Stimulated activated CD8-positive, alpha-beta memory T cell treated with anti-CD3 and anti-CD28 coated beads, Interleukin-4, amount 100 ng/mL, for 1 hour (primary cell): ENCODE measurements around the gene TMEM86B.
"Not testable (repeated sequence)": the region's sequence is repeated elsewhere in the genome, so short reads cannot be mapped to it uniquely, and the experiment has no call there.

Experiments
- DNase-seq, 2 donors: peaks; one replicate each; pipeline ENCODE4 v3.0.0-alpha.2; 2020; ENCODE audit warnings: low read depth in 2 of 2, low spot score in 1 of 2

TMEM86B gene

DNA sequence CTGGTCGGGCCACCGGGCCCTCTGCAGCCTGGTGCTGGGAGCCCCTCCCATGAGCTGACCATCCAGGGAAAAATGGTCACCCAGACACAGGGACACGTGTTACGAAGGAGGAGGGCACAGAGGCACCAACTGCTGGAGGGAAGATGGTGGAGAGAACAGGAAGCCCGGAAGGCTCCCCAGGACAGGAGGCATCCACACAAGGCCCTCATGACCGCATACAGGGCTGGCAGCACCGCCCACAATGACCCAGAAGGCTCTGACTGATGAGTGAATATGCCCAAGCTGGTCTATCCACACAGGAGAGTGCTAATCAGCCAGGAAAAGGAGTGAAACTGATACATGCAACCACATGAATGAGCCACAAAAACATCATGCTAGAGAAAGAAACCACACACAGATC is 14.0 kb upstream of the TMEM86B start:
- no peak for DNase-seq

DNA sequence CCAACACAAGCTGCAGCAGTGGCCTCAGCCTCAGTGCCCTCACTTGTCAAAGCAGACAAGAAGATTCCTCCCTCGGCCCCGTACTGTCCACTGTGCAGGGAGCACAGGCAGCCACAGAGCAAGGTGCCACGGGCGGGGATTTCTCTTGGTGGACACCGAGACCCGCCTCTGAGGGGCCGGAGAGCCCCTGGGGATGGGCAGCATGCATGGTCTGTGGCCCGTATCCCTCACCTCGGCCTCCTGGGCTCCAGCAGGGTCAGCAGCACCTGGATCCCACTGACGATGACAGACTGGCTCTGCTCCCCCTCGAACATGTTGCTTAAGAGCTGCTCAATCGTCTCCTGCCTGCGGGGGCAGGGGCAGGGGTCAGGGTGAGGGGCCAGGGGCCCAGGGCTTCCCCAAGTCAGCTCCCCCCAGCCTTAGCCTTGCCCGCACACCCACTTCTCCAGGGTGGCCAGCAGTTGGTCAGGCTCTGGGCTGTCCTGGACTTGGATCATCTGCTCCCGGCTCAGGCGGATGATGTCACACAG is 13.4 kb upstream of the TMEM86B start:
- no peak for DNase-seq

DNA sequence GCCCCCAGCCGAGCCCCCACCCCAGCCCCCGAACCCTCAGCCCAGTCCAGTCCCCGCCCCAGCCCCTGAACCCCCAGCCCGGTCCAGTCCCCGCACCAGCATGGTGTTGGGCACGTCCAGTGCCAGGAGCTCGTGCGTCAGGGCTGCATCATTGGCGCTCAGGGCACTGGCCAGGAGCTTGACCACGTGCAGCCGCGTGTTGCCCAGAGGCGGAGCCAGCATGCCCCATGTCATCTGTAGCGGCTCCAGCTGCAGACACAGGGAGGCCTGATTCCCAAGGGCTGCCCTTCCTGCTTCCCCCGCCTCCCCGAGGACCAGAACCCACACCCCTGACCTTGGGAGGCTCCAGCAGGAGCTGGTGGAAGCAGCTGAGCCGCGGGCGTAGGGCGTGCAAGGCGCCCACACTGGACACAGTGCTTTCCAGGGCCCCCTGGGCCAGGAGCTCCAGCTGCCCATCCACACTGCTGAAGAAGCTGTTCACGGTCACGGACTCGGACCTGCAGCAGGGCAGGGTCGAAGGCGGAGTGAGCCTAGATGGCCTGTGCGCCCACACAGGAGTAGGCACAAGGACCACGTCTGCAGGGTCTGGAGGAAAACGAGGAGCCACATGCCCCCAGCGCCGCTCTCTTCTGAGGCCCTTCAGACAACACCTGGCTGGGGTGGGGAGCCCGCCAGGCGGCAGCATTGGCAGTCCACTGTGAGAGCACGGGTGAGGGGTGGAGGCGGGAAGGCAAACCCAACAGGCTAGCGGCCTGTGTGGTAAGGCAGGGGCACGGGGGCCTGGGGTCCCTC is 12.8 kb upstream of the TMEM86B start:
- DNase-seq, result no peak

DNA sequence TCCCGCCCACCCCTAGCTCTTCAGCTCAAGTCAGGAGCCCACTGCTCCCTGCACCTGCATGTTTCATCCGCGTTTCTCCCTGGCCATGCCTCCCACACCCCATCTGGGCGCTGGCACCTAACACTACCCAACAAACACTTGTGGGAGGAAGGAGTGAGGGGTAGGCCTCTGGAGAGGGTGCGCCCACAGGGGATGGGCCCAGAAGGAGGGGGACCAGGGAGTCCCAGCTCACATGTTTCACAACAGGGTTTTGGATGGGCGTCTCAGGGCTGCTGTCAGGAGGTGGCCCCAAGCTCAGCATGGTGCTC is 12.1 kb upstream of the TMEM86B start:
- no peak for DNase-seq

DNA sequence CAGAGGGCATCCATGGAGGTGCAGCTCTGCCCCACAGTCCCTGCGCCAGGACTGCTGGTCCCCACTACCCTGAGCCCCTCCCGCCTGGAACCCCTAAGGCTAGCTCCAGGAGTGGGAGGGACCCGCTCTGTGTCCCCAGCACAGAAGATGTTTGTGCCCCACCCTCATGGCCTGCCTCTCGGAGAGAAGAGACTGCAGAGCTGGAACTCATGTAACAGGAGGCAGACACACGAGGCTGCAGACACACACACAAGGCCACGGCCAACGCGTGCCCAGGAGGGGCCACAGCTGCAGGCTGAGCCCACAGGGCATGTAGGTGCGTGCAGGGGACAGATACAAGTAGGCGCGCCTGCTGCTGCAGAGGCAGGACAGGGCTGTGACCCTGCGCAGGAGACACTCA is 10.4 kb upstream of the TMEM86B start:
- no peak for DNase-seq

DNA sequence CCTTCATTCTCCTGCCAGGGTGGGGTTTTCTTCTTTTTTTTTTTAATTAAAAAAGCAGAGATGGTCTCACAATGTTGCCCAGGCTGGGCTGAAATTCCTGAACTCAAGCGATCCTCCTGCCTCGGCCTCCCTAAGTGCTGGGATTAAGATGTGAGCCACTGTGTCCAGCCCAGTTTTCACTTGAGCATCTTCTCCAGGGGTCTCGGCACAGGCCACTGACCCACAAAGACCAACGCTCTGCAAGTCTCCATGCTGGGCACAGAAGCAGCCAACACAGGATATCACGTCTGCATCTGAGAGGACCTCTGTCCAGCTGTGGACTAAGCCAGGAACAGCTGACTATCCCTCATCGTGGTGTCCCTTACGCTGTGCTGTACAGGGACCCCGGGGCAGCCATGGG is 9.5 kb upstream of the TMEM86B start:
- no peak for DNase-seq

DNA sequence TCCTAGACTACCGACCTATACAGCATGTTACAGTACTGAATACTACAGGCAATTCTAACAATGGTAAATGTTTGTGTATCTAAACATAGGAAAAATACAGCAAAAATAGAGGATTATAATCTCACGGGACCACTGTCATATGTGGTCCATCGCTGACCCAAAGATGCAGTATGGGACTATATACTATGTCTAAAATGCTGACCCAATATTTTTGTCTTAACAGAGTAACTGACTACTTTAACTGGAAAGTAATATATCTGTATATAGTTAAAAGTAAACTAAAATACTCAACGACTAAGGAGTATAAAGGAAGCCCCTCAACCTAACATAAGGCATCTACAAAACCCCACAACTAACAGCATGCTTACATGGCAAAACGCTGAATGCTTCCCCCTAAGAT is 4.4 kb upstream of the TMEM86B start:
- no peak for DNase-seq

DNA sequence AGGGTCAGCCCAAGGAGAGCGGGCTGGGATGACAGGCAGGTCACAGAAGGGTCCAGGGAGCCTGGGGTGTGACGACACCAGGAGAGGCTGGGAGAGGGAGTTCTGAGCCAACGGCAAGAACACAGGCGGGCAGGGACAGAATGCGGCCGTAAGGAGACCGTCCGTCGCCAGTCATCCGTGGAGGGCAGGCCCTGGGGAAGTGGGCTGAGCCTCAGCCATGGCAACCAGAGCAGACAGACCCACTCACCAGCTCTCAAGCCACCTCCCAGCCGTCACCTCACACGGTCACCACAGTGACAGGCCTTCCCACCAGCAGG is 3.7 kb upstream of the TMEM86B start:
- DNase-seq, result no peak

DNA sequence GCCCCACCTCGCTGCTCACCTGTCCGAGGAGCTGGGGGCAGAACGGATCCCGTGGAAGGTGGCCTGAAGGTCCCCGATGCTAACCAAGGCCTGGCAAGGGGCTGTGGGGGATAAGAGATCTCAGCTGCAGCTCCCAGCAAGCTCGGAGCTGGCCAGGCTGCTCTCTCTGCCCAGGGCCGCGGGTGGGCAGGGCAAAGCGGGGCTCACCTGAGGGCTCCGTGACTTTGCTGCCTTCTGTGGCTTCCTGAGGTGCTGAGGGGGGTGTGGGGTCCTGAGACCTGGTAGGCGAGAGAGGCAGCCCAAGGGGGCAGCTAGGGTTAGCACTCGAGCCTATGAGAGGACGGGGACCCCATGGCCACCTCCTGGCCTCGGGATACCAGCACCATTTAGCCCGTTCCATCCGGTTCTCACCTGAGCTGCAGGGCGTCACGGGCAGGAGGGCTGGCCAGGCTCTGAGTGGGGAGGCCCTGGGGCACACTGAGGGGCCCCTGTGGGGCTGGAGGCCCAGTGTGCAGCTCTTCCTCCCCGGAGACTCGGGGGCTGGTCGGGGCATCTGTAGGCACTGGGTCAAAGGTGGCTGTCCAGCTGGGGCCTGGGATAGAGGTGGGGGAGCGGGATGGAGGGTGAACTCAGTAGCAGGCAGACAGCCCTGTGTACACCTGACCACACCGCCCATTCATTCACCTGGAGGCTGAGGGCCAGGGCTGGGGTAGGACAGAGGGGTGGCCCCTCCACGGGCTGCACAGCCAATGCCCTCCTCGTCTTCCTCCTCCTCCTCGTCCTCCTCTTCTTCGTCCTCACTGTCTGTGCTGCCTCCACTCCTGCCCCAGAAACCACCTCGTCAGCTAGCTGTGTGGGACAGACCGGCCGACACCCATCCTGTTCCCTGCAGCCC is 3.1 kb upstream of the TMEM86B start:
- DNase-seq, result no peak

DNA sequence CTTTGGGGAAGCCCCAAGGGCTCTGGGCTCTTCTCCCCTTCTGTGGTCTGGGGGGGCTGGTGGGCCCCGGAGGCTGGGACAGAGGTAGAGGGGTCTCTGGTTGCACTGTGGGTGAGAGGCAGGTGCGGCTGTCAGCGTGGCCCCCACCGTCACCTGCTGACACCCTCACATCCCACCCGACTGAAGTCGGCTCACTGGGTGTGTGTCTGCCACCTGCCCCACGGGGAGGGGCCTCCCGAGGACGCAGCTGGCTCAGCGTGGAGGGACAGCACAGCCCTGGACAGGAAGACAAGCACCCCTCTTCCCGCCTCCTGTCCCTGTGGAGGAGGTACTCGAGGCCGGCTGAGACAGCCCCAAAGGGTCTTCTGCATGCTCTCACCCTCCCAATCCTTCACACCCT is 2.2 kb upstream of the TMEM86B start:
- no peak for DNase-seq

DNA sequence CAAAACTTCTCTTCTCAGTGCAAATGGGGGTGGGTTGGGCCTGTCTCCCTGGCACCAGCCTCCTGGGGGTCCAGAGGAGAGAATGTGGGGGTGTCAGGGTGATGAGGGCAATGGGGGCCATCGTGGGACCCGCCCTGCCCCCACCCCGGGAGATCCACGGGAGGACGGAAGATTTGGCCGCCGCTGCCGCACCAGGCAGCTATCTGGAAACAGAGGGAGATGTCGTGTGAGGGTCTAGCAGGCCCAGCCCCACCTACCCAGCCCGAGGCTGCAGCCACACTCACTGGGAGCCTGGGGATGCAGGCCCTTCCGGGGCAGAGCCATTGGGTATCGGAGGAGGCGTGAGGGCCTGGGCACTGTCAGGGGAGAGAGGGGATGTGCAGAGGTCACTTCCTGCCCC is 1.8 kb upstream of the TMEM86B start:
- no peak for DNase-seq

DNA sequence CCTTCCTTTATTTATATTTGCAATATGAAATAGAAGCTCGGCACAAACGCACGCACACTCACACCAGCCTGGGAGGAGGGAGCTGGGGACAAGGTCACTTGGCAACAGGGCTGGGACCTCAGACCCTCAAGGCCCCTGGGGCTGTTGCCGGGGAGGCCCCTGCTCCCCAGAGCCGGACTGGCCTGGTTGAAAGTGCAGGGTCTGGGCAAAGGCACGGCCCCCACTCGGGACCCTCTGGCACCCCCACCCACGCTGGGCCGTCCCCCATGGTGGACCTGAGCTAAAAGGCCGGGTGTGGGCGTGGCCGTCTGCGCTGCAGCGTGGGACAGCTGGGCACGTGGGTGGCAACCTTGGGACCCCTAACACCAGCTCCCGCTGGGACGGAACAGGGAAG is 1.2 kb upstream of the TMEM86B start:
- DNase-seq, result no peak

DNA sequence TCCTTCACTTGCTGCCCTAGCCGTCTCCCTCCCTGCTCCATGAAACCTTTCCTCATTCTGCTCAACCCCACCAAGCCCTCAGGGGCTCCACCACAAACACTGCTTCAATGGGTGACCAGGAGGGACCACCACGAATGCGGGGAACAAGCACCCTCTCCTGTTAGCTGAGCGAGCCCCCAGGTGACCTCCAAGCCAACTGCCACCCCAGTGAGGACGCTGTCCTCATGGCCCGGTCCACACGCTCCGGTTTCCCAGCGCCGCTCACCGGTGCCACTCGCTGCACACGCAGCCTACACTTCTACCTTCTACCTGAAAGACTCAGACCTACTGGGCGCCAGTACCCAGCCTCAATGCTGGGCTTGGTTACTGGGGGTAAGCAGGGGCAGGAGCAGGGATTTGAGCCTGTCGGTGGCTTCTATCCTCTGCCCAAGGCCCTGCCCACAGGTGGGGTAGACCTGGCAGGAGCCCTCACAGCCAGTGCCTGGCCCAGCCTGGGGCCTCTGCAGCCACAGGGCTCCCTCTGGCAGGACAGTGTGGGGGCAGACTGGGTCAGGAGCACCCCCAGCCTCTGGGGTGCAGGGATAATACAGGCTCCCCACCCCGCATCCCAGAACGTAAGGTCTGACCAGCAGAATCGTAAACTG is 704 bp upstream of the TMEM86B start:
- no peak for DNase-seq

DNA sequence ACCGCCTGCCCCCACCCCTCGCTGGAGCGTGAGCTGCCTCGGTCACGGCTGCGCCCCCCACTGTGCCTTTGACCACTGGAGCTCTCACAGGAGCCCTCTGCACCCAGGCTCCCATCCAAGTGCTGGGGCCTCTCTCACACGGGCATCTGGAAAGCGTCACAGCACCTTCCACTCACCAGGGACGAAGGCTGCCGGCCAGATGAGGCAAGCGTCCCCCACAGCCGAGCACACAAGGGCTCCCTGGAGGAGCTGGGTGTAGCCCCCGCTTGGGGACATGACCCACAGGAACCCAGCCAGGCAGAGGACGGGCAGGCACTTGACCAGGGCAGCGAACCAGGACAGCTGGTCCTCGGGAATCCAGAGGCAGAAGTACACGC is 560 bp downstream of the TMEM86B start:
- no peak for DNase-seq

DNA sequence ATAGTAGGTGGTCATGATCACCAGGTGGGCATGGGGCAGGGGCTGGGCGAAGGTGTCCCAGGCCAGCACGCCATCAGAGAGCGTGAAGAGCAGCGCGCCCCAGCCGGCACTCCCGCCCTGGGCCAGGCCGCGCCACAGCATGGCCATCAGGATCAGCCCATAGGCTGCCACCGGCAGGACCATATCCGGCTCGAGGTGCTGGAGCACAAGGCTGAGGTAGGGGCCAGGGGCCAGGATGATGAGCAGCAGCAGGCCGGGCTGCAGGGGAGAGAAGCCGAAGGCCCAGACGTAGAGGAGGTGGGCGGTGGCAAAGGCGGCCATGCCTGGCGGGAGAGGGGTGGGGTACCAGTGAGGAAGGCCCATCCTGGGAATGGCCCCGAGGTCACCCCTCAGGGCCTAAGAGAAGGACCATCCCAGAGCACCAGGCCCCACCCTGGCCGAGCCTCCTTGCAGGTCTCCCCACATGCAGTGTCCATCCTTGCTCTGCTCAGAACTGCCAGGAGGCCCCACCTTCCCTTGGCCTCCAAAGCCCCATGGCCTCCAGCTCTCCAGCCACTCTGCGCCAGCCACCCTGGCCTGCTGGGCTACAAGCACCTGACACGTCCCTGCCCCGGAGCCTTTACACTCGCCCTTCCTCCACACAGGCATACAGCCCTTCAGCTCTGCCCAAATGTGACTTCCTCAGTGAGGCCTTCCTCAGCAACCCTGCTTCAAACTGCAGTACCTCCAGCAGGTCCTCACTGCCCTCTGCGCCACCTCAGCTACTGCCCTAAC is 1.1 kb downstream of the TMEM86B start:
- DNase-seq, result no peak

DNA sequence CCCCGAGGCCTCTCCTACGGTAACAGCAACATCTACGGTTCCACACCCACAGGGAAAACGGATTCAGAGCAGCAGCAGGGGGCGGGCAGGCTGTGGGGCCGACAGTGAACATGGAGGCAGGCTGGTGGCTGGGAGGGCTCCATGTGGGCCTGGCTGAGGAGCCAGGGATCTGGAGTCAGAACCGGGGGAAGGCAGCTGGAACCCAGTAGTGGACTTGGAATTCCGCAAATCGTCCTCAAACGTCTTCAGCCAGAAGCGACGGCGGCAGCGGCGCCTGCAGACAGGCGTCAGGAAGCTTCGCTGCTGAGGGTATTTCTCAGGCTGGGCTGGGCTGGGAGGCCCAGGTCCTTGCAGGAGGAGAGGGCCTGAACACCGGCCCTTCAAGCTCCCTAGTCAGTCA is 1.8 kb downstream of the TMEM86B start:
- DNase-seq, result no peak

DNA sequence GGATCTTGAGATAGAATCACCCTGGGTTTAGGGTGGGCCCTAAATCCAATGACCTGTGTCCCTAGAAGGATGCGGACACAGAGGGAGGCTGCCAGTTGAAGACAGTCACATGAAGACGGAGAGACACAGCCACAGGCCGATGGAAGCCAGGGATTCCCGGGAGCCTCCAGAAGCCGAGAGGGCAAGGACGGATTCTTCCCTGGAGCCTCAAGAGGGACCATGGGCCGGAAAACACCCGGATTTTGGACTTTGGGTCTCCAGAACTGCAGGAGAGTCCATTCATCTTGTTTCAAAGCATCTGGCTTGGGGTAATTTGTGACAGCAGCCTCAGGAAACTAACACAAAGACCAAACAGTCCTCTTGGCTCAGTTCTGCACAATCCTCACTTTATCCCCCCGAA is 2.3 kb downstream of the TMEM86B start:
- no peak for DNase-seq

DNA sequence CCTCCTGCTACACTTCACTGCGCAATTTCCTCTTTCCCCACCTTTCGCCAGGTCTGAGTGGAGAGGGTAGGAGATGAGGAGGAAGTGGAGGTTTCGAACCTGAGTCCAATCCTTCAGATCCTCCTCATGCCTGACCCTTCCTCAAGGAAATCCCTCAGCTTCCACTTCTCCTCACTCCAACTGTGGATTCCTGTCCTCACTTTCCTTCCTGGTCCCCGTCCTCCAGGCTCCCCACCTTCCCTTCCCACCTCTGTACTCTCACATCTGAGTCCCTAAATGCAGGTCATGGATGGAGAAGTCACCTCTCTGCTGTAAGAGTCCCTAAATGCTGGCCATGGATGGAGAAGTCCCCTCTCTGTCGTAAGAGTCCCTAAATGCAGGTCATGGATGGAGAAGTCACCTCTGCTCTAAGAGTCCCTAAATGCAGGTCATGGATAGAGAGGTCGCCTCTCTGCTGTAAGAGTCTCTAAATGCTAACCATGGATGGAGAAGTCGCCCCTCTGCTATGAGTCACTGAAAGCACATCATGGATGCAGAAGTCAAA is 3.1 kb downstream of the TMEM86B start:
- DNase-seq, result no peak

DNA sequence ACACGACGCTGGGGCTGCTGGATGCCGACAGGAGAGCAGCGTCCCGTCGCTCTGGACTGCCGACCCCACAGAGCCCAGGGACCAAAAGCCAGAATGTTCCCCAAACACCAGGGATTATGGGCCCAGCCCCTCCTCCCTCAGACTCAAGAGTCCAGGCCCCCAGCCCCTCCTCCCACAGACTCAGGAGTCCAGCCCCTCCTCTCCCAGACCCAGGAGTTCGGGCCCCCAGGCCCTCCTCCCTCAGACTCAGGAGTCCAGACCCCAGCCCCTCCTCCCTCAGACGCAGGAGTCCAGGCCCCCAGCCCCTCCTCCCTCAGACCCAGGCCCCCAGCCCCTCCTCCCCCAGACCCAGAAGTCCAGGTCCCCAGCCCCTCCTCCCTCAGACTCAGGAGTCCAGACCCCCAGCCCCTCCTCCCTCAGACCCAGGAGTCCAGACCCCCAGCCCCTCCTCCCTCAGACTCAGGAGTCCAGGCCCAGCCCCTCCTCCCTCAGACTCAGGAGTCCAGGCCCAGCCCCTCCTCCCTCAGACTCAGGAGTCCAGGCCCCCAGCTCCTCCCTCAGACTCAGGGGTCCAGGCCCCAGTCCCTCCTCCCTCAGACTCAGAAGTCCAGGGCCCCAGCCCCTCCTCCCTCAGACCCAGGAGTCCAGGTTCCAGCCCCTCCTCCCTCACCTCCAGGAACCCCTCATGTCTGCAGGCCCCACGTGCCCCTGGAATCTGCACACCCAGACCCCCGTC is 3.7 kb downstream of the TMEM86B start:
- DNase-seq, result not testable (repeated sequence)

DNA sequence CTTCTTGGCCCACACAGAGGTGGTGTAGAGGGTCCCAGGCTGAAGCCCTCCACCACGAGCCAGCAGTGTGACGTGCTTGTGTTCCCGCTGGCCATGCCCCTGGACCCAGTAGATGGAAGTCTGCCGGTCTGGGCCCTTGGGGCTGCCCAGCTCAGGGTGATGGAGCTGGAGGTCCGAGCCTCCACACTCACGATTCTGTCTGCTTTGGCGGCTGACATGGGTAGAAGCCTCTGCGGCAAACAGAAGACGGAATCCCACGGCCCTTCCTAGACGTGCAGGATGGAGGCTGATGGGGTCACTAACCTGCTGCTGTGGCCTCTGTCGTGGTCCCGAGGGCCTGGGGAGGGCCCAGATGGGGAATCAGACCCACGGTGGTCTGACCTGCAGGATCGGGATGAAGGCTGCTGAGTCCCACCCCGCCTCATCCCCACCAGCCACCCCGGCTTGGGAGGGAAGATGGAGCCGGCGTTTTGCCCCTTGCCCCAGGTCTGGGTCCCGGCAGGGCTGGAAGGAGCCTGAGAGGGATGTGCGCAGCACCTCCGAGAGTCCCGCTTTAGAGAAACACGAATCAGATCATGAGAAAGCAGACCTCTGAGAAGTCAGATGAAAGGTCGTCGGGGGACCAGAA is 4.4 kb downstream of the TMEM86B start:
- no peak for DNase-seq
